ENCODE results near the gene GOLT1A.

Gene GOLT1A

GRCh38 chr1:204192046-204192445 is 21.7 kb downstream of the GOLT1A start:
- no peak overlapping the region for H3K4me3 ChIP-seq (ENCODE audit: low read length)
- no peak overlapping the region for H2BK15ac ChIP-seq (replicated peaks; ENCODE audit: low read depth)
- no peak overlapping the region for H4K5ac ChIP-seq (ENCODE audit: low read length)
- H3K79me1 ChIP-seq (ENCODE audit: low read length) = no peaks in the 10 kb centered on the region
- no peak overlapping the region for H3K27ac ChIP-seq (ENCODE audit: low read depth, low read length)
- DNase-seq = no peak
- no peak overlapping the region for H2BK5ac ChIP-seq (ENCODE audit: low read length)
- no peaks in the 10 kb centered on the region for H3K36me3 ChIP-seq (ENCODE audit: control insufficient read depth, insufficient read depth, low read length)
- no peak overlapping the region for H4K8ac ChIP-seq (ENCODE audit: low read depth, low read length)
- no peak overlapping the region for H2AK5ac ChIP-seq (ENCODE audit: low read length)
- H3K23ac ChIP-seq (ENCODE audit: low read length) = no peak overlapping the region
- H3K9ac ChIP-seq (ENCODE audit: low read length) = no peak overlapping the region
- WGBS (ENCODE audit: extremely low coverage, insufficient coverage, low lambda C conversion rate) = no CpG with 5 or more reads among the region's 2 CpGs
- H2BK120ac ChIP-seq (ENCODE audit: low read depth, low read length) = no peak overlapping the region
- no peaks in the 10 kb centered on the region for H3K79me2 ChIP-seq (ENCODE audit: control insufficient read depth, insufficient read depth, low read length)
- H3K27me3 ChIP-seq (ENCODE audit: insufficient read depth, low read length, poor library complexity) = peaks cover 2% of the 10 kb centered on the region
- H3K4ac ChIP-seq (ENCODE audit: low read depth, low read length) = no peak overlapping the region
- no peak overlapping the region for H3K18ac ChIP-seq (ENCODE audit: low read length)
- H3K4me1 ChIP-seq (ENCODE audit: control insufficient read depth, low read depth, low read length) = no peaks in the 10 kb centered on the region
- no peak overlapping the region for H3K56ac ChIP-seq (ENCODE audit: low read length)
- no peak overlapping the region for H3K4me2 ChIP-seq (ENCODE audit: low read length)

- H2AK5ac ChIP-seq (ENCODE audit: low read length) = no peak overlapping the region
- no peak overlapping the region for H4K8ac ChIP-seq (ENCODE audit: low read depth, low read length)
- H3K18ac ChIP-seq (ENCODE audit: low read length) = no peak overlapping the region
- no peak overlapping the region for H3K4me3 ChIP-seq (ENCODE audit: low read length)
- no peak overlapping the region for H3K4me2 ChIP-seq (ENCODE audit: low read length)
- no peaks in the 10 kb centered on the region for H3K4me1 ChIP-seq (ENCODE audit: control insufficient read depth, low read depth, low read length)
- H3K4ac ChIP-seq (ENCODE audit: low read depth, low read length) = no peak overlapping the region
- no peak overlapping the region for H3K27ac ChIP-seq (ENCODE audit: low read depth, low read length)
- no peak overlapping the region for H2BK120ac ChIP-seq (ENCODE audit: low read depth, low read length)
- H3K79me2 ChIP-seq (ENCODE audit: control insufficient read depth, insufficient read depth, low read length) = no peaks in the 10 kb centered on the region
- H3K27me3 ChIP-seq (ENCODE audit: insufficient read depth, low read length, poor library complexity) = peaks cover 2% of the 10 kb centered on the region
- no peak overlapping the region for H3K9ac ChIP-seq (ENCODE audit: low read length)
- H2BK5ac ChIP-seq (ENCODE audit: low read length) = no peak overlapping the region
- DNase-seq = no peak
- no peak overlapping the region for H4K5ac ChIP-seq (ENCODE audit: low read length)
- H3K56ac ChIP-seq (ENCODE audit: low read length) = no peak overlapping the region
- whole genome bisulfite sequencing (ENCODE audit: extremely low coverage, insufficient coverage, low lambda C conversion rate) = no CpG with 5 or more reads among the region's 7 CpGs
- no peaks in the 10 kb centered on the region for H3K36me3 ChIP-seq (ENCODE audit: control insufficient read depth, insufficient read depth, low read length)
- H2BK15ac ChIP-seq (replicated peaks; ENCODE audit: low read depth) = no peak overlapping the region
- H3K23ac ChIP-seq (ENCODE audit: low read length) = no peak overlapping the region
- H3K79me1 ChIP-seq (ENCODE audit: low read length) = no peaks in the 10 kb centered on the region
Observed at GRCh38 chr1:204191456-204191855, 22.3 kb downstream of the GOLT1A start.

GRCh38 chr1:204190212-204191211 is 23.3 kb downstream of the GOLT1A start:
- H2BK120ac ChIP-seq (ENCODE audit: low read depth, low read length) = no peak overlapping the region
- no peak overlapping the region for H3K4me2 ChIP-seq (ENCODE audit: low read length)
- H3K27me3 ChIP-seq (ENCODE audit: insufficient read depth, low read length, poor library complexity) = peaks cover 2% of the 10 kb centered on the region
- no peak overlapping the region for H3K9ac ChIP-seq (ENCODE audit: low read length)
- no peak overlapping the region for H4K5ac ChIP-seq (ENCODE audit: low read length)
- no peak overlapping the region for H3K56ac ChIP-seq (ENCODE audit: low read length)
- no peak for DNase-seq
- no peak overlapping the region for H4K8ac ChIP-seq (ENCODE audit: low read depth, low read length)
- no peaks in the 10 kb centered on the region for H3K36me3 ChIP-seq (ENCODE audit: control insufficient read depth, insufficient read depth, low read length)
- H3K4me3 ChIP-seq (ENCODE audit: low read length) = no peak overlapping the region
- no peaks in the 10 kb centered on the region for H3K79me2 ChIP-seq (ENCODE audit: control insufficient read depth, insufficient read depth, low read length)
- H3K4me1 ChIP-seq (ENCODE audit: control insufficient read depth, low read depth, low read length) = no peaks in the 10 kb centered on the region
- H3K79me1 ChIP-seq (ENCODE audit: low read length) = no peaks in the 10 kb centered on the region
- H3K18ac ChIP-seq (ENCODE audit: low read length) = no peak overlapping the region
- H2BK5ac ChIP-seq (ENCODE audit: low read length) = no peak overlapping the region
- no peak overlapping the region for H3K4ac ChIP-seq (ENCODE audit: low read depth, low read length)
- WGBS (ENCODE audit: extremely low coverage, insufficient coverage, low lambda C conversion rate) = no CpG with 5 or more reads among the region's 44 CpGs
- H2BK15ac ChIP-seq (replicated peaks; ENCODE audit: low read depth) = no peak overlapping the region
- no peak overlapping the region for H2AK5ac ChIP-seq (ENCODE audit: low read length)
- no peak overlapping the region for H3K27ac ChIP-seq (ENCODE audit: low read depth, low read length)
- H3K23ac ChIP-seq (ENCODE audit: low read length) = no peak overlapping the region

DNA sequence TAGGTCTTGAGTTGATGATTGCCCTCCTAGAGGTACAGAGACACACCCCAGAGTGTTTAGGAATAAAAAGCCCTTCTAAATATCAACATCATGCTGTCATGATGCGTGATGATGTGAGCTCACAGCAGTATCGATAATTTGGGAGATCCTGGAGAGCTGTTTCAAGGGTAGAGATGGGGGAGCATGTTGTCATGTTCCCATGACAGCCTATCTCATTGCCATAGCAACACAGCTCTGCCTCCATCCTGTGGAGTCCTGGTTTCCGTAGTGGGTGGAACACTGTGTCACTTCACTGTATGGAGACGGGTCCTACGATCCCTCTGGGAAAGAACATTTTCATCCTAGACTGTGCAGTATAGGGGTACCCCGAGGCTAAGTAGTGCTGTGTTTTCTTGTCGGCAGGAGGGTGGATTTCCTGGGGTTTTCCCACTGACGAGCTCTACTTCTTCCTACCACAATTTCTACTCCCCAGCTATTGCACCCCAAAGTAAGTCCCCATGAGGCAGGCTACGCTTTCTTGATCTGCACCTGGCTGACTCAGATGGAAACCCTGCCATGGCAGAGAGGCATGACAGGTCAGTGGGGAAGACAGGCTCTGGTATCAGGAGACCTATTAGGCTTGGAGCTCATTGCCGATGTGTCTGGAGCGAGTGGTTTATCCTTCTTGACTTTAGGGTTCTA is 24.7 kb downstream of the GOLT1A start:
- Histone ChIP-seq H3K27me3 (ENCODE audit: insufficient read depth, low read length, poor library complexity) (peaks cover 2% of the 10 kb centered on the region), H3K4me2 (ENCODE audit: low read length) (no peak overlapping the region), H3K9ac (ENCODE audit: low read length) (no peak overlapping the region), H4K8ac (ENCODE audit: low read depth, low read length) (no peak overlapping the region), H2BK120ac (ENCODE audit: low read depth, low read length) (no peak overlapping the region), H2BK5ac (ENCODE audit: low read length) (no peak overlapping the region), H3K4me3 (ENCODE audit: low read length) (no peak overlapping the region), H3K79me2 (ENCODE audit: control insufficient read depth, insufficient read depth, low read length) (no peaks in the 10 kb centered on the region), H2AK5ac (ENCODE audit: low read length) (no peak overlapping the region), H3K18ac (ENCODE audit: low read length) (no peak overlapping the region), H3K4ac (ENCODE audit: low read depth, low read length) (no peak overlapping the region), H3K23ac (ENCODE audit: low read length) (no peak overlapping the region), H3K36me3 (ENCODE audit: control insufficient read depth, insufficient read depth, low read length) (no peaks in the 10 kb centered on the region), H3K79me1 (ENCODE audit: low read length) (no peaks in the 10 kb centered on the region), H2BK15ac (replicated peaks; ENCODE audit: low read depth) (no peak overlapping the region), H3K56ac (ENCODE audit: low read length) (no peak overlapping the region), H4K5ac (ENCODE audit: low read length) (no peak overlapping the region), H3K27ac (ENCODE audit: low read depth, low read length) (no peak overlapping the region), H3K4me1 (ENCODE audit: control insufficient read depth, low read depth, low read length) (no peaks in the 10 kb centered on the region)
- WGBS (ENCODE audit: extremely low coverage, insufficient coverage, low lambda C conversion rate) = no CpG with 5 or more reads among the region's 11 CpGs
- DNase-seq = no peak

DNA sequence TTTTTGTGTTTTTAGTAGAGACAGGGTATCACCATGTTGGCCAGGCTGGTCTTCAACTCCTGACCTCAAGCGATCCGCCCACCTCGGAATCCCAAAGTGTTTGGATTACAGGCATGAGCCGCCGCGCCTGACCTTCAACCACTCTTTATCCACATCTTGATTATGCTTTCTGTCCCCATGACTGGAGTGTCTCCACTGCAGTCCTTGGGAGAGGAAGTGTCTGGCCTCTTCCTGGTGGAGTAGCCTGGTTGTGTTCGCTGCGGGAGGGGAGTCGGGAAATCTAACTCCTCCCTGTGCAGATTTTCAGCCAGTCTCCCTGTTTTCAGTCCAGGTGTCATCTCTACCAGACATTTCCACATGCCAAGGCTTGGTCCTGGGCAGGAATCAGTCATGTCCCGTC is 27.2 kb downstream of the GOLT1A start:
- no peak overlapping the region for H3K4ac ChIP-seq (ENCODE audit: low read depth, low read length)
- DNase-seq = no peak
- peaks cover 2% of the 10 kb centered on the region for H3K27me3 ChIP-seq (ENCODE audit: insufficient read depth, low read length, poor library complexity)
- H3K9ac ChIP-seq (ENCODE audit: low read length) = no peak overlapping the region
- H2AK5ac ChIP-seq (ENCODE audit: low read length) = no peak overlapping the region
- WGBS (ENCODE audit: extremely low coverage, insufficient coverage, low lambda C conversion rate) = no CpG with 5 or more reads among the region's 10 CpGs
- no peak overlapping the region for H4K8ac ChIP-seq (ENCODE audit: low read depth, low read length)
- H3K4me2 ChIP-seq (ENCODE audit: low read length) = no peak overlapping the region
- no peaks in the 10 kb centered on the region for H3K36me3 ChIP-seq (ENCODE audit: control insufficient read depth, insufficient read depth, low read length)
- H2BK120ac ChIP-seq (ENCODE audit: low read depth, low read length) = no peak overlapping the region
- H2BK5ac ChIP-seq (ENCODE audit: low read length) = no peak overlapping the region
- no peak overlapping the region for H4K5ac ChIP-seq (ENCODE audit: low read length)
- H3K4me3 ChIP-seq (ENCODE audit: low read length) = no peak overlapping the region
- no peak overlapping the region for H3K18ac ChIP-seq (ENCODE audit: low read length)
- no peaks in the 10 kb centered on the region for H3K4me1 ChIP-seq (ENCODE audit: control insufficient read depth, low read depth, low read length)
- no peak overlapping the region for H3K27ac ChIP-seq (ENCODE audit: low read depth, low read length)
- H3K56ac ChIP-seq (ENCODE audit: low read length) = no peak overlapping the region
- H2BK15ac ChIP-seq (replicated peaks; ENCODE audit: low read depth) = no peak overlapping the region
- no peaks in the 10 kb centered on the region for H3K79me1 ChIP-seq (ENCODE audit: low read length)
- H3K79me2 ChIP-seq (ENCODE audit: control insufficient read depth, insufficient read depth, low read length) = no peaks in the 10 kb centered on the region
- H3K23ac ChIP-seq (ENCODE audit: low read length) = no peak overlapping the region
